Medulla oblongata (tissue), 1 donor: ENCODE measurements around the gene MVB12B.
A peak's percentile ranks its signal among the peaks of the same experiment; 100 is the strongest.
"Not testable (repeated sequence)": the region's sequence is repeated elsewhere in the genome, so short reads cannot be mapped to it uniquely, and the experiment has no call there.

Source experiments
- DNase-seq: peaks from one replicate; pipeline ENCODE4 v3.0.0-alpha.2; 2015; ENCODE audit errors: extremely low spot score

The MVB12B gene, protein sequence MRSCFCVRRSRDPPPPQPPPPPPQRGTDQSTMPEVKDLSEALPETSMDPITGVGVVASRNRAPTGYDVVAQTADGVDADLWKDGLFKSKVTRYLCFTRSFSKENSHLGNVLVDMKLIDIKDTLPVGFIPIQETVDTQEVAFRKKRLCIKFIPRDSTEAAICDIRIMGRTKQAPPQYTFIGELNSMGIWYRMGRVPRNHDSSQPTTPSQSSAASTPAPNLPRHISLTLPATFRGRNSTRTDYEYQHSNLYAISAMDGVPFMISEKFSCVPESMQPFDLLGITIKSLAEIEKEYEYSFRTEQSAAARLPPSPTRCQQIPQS

GRCh38 chr9:126326228-126327005, at the start of gene MVB12B:
Gene MVB12B (plus strand): TSS chr9:126326829. CDS start chr9:126326930, 101 bp downstream.
- DNase-seq: peak; percentile 50

DNA sequence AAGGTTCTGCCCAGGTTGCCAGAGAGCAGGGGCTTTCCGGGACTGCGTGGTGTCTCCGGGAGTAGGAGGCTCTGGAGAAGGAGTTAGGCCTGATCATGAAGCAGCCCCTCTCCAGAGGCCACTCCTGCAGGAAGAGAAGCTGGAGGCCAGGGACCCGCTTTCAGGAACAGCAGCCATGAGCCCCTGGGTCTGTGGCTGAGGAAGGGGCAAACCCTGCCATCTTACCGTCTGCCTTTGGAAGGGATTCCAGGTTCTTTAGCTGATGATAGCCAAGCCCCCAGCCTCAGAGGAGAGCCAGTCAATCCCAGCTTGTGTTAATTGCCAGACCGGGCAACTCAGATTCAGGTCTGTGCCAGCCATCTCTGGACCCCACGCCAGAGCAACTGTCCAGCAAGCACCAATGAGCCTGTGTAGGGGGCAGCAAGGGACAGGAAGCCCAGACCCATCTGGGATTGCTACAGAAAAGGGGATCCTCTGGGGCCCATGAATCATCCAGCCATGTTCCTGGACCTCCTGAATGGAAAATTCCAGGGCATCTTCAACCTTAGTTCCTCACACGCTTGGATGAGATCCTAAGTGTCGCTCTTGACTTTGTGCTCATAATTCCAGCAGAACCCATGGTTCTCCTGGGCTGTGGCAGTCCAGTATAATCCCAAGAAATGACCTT, 42.7 kb upstream of the MVB12B start:
- DNase-seq: no peak

- DNase-seq: not testable (repeated sequence)
These were observed 41.0 kb upstream of the MVB12B start for GRCh38 chr9:126285652-126286051.

DNA sequence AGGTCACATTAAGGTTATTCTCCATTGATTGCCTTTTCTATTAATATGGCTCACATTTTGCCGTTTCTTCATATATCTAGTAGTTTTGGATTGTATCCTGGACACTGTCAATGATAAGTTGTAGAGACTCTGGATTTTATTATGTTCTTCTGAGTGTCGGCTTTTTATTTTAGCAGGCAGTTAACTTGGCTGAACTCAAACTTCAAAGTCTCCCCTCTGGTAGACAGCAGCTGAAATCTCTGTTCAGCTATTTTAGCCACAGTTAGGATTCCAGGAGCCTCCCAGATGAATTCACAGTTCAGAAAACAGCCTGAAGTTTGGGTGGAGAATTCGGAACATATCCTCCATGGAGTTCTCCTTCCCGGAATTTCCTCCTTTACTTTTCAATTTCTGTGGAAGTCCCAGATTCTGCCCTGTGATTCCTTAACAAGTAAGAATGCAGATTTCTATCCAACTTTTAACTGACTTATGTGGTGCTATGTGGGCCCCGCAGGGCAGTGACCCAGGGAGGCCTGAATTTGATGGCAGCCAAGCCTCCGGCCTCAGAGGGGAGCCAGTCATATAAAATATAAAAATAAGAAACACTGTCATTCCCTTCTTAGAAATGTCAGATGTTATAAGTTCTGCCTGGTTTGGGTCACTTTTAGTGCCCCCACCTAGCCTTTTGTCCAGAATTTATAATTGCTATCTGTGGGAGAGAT, 39.3 kb upstream of the MVB12B start:
- DNase-seq: no peak

- no peak for DNase-seq
These were observed 35.8 kb upstream of the MVB12B start for GRCh38 chr9:126290871-126291270.

DNA sequence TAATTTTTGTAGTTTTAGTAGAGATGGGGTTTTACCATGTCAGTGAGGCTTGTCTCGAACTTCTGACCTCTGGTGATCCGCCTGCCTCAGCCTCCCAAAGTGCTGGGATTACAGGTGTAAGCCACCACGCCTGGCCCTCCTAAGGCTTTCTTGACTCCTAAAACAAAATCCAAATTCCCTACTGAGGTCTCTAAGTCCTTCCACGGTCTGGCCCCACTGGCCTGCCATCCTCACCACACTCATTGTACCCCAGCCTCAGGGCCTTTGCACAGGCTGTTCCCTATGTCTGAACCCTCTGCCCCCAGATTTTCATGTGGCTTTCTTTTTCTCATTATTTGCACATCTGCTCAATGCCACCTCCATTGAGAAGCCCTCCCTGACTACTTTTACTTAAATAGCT, 34.7 kb upstream of the MVB12B start:
- DNase-seq: no peak

GRCh38 chr9:126292736-126293521, 33.7 kb upstream of the MVB12B start:
- no peak for DNase-seq

DNA sequence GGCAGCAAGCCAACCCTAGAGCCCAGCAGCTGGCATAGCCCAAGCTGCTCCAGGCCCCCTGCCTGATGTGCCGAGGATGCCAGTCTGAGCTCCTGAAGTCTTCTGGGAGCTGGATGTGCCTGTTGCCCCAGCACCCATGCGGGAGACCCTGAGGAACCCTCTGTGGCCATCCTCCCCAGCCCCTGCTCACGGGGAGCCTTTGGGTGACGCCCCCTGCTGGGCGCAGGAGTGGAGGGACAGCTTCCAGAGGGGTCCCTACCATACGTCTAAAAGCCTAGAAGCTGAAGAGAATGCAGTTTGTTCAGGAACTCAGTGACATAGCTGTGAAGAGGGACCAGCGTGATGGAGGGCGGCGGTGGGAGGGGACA, 33.1 kb upstream of the MVB12B start:
- DNase-seq: no peak

GRCh38 chr9:126294331-126295081, 32.1 kb upstream of the MVB12B start:
- no peak for DNase-seq

DNA sequence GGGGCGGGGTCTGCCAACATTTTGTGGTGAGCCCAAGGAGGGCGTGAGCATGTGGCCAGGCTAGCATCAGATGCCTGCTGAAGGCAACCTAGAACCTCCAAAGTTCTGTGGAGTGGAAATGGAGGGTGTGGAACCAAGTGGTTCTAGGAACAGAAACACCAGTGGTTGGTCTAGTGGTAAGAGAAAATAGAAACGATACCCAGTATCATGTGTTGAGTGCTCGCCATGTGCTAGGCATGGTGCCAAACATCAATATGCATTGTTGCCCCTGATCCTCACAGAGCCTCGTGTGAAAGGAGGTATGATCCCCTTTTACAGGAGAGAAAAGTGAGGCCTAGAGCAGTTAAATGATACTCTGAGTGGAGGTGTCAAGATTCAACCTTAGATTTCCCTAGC, 31.5 kb upstream of the MVB12B start:
- no peak for DNase-seq

- DNase-seq: no peak
These were observed 31.1 kb upstream of the MVB12B start for GRCh38 chr9:126295516-126295915.

- DNase-seq: no peak
These were observed 30.6 kb upstream of the MVB12B start for GRCh38 chr9:126295936-126296600.

- DNase-seq: no peak
These were observed 29.9 kb upstream of the MVB12B start for GRCh38 chr9:126296687-126297086.

- peak; percentile 52 for DNase-seq
These were observed 29.0 kb upstream of the MVB12B start for GRCh38 chr9:126297661-126298060.

DNA sequence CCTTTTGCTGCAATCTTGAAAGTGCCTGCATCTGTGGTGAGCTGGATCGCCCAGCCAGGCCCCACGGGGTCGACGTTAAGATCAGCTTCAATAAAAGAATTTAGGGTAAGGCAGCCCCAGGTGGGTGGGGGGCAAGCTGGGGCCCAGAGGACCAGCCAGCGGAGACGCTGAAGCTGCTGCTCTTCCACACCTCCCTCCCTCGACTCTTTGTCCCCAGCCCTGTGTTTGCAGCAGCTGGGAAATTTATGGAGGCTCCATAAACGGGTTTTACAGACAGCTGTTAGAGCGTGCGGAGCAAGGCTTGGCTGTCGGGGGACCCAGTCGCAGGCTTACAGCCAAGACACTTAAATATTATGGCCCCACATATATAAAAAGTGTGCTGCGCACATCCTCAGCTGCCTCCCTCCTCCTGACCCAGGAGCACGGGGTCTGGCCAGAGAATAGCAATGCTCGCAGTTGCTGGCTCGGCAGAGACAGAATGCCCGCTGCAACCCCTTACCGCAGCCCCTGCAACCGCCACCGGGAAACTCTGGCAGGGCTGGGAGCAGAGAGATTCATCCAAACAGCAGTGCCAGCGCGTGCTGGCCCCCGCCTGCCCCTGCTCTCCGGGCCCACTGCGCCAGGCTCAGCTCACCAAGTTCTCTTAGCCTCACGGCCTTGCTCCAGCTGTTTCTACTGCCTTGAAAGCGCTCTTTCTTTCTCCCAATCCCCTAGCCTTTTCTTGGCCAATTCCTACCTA, 28.4 kb upstream of the MVB12B start:
- DNase-seq: peak; percentile 88

DNA sequence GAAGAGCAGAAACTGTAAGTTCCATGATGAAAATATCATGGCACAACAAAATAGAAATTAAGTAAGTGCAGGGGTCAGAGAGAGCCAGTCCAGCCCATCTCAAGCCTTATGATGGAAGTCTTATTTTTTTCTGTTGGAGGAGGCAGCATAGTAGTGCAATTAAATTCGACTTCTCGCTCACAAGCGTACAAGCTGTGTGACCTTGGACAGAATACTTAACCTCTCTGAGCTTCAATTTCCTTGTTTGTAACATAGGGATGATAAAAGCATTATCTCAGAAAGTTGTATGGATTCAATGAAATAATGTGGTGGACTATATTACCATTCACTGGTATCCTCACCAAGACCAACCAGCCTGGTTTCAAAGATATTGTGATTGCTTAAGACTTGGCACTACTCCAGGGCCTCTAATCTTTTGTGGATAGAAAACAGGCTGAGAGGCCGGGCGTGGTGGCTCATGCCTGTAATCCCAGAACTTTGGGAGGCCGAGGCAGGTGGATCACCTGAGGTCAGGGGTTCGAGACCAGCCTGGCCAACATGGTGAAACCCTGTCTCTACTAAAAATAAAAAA, 26.8 kb upstream of the MVB12B start:
- no peak for DNase-seq

GRCh38 chr9:126301196-126301595, 25.4 kb upstream of the MVB12B start:
- DNase-seq: no peak

DNA sequence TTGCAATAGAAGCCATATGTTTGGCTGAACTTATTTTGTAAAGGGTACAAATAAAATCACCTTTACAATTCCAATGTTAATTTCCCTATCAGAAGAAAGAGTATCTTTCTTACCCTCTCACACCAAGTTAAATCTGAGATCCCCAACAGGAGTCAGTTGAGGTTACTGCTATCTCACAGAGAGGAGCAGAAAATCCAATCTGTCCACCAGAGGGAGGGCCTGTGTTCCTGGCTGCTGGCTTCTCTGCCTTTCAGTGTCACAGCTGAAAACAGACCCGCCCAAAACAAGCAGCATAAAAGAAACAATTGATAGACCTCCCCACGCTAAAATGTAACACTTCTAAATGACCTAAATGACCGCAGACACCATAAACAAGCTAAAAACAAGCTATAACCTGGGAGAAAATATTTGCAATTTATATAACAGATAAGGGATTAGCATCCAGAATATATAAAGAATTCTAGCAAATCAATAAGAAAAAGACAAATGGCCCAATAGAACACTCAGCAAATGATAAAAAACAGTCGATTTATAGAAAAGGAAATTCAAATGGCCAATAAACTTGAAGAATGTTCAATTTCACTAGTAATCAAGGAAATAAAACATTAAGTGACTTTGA, 24.5 kb upstream of the MVB12B start:
- peak; percentile 91 for DNase-seq
